Measurements from ENCODE around the gene NEDD1.

DNA sequence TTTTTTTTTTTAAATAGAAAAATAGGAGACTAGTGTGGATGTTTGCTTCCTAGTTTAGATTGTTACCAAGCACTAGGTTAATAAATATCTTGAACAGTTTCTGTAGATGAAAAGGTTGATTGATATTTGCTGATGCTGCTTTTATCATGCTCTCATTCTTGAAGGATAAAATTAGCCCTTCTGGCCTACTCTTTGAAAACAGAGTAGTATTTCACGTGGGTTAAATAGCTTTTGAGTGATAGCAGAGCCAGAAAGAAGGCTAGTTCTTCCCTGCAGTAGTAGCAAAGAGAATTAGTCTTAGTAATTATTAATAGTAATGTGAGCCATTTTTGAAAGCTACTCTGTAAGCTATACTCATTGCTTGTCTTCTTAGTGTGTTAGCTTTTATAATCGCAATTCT lies 5.2 kb downstream of the NEDD1 start:
- TF ChIP-seq YY1 (IDR thresholded peaks at IDR 0.05; ENCODE audit: insufficient read depth, insufficient read length) (no peak), SUZ12 (IDR thresholded peaks at IDR 0.05; ENCODE audit: extremely low read depth, insufficient read depth, insufficient read length) (no peak), ZNF274 (IDR thresholded peaks at IDR 0.05; ENCODE audit: low read depth, low read length) (no peak)

Data from NT2/D1 (cell line).